ENCODE measurements around the gene MIXL1.

The MIXL1 gene

GRCh38 chr1:226223786-226224244 is 351 bp downstream of the MIXL1 start:
- Histone ChIP-seq H3K36me3 (ENCODE audit: insufficient read depth, low read length) (no peaks in the 10 kb centered on the region; the same call in 1 of the 2 replicates), H3K4me2 (ENCODE audit: low read depth, low read length, poor library complexity, severe bottlenecking) (no peak overlapping the region), H3K79me2 (ENCODE audit: insufficient read depth, low read length) (no peaks in the 10 kb centered on the region), H3K4me3 (ENCODE audit: low read length, poor library complexity, severe bottlenecking) (no peak overlapping the region), H3K9me2 (replicated peaks; ENCODE audit: low read depth, low read length) (no peaks in the 10 kb centered on the region), H3K9me3 (ENCODE audit: insufficient read depth, low read depth, low read length) (no peaks in the 10 kb centered on the region), H3K9ac (ENCODE audit: low read depth, low read length, poor library complexity, severe bottlenecking) (no peak overlapping the region), H3K4me1 (ENCODE audit: insufficient read depth, low read length, poor library complexity, severe bottlenecking) (no peaks in the 10 kb centered on the region), H3F3A (ENCODE audit: low read depth) (no peaks in the 10 kb centered on the region), H3K27me3 (ENCODE audit: insufficient read depth, low read length, poor library complexity, severe bottlenecking) (no peaks in the 10 kb centered on the region), H4K20me1 (ENCODE audit: insufficient read depth, low read length, poor library complexity, severe bottlenecking) (no peaks in the 10 kb centered on the region), H2AFZ (ENCODE audit: low read length) (no peak overlapping the region)
- no peak for TF ChIP-seq CTCF (conservative IDR thresholded peaks at IDR 0.05; ENCODE audit: low read length)
- TF ChIP-seq EZH2phosphoT487 (IDR thresholded peaks at IDR 0.05; ENCODE audit: borderline replicate concordance) = no peak

- no peak overlapping the region for H2AFZ ChIP-seq (ENCODE audit: low read length)
- no peaks in the 10 kb centered on the region for H3K4me1 ChIP-seq (ENCODE audit: insufficient read depth, low read length, poor library complexity, severe bottlenecking)
- no peaks in the 10 kb centered on the region for H3F3A ChIP-seq (ENCODE audit: low read depth)
- H3K9ac ChIP-seq (ENCODE audit: low read depth, low read length, poor library complexity, severe bottlenecking) = no peak overlapping the region
- H3K79me2 ChIP-seq (ENCODE audit: insufficient read depth, low read length) = no peaks in the 10 kb centered on the region
- H3K9me3 ChIP-seq (ENCODE audit: insufficient read depth, low read depth, low read length) = no peaks in the 10 kb centered on the region
- no peaks in the 10 kb centered on the region for H4K20me1 ChIP-seq (ENCODE audit: insufficient read depth, low read length, poor library complexity, severe bottlenecking)
- TF ChIP-seq CTCF (conservative IDR thresholded peaks at IDR 0.05; ENCODE audit: low read length) = no peak
- no peak for TF ChIP-seq EZH2phosphoT487 (IDR thresholded peaks at IDR 0.05; ENCODE audit: borderline replicate concordance)
- H3K4me3 ChIP-seq (ENCODE audit: low read length, poor library complexity, severe bottlenecking) = no peak overlapping the region
- peaks cover 14% of the 10 kb centered on the region; the same call in 1 of the 2 replicates for H3K36me3 ChIP-seq (ENCODE audit: insufficient read depth, low read length)
- H3K27me3 ChIP-seq (ENCODE audit: insufficient read depth, low read length, poor library complexity, severe bottlenecking) = no peaks in the 10 kb centered on the region
- no peaks in the 10 kb centered on the region for H3K9me2 ChIP-seq (replicated peaks; ENCODE audit: low read depth, low read length)
- no peak overlapping the region for H3K4me2 ChIP-seq (ENCODE audit: low read depth, low read length, poor library complexity, severe bottlenecking)
These were observed 3.1 kb downstream of the MIXL1 start for GRCh38 chr1:226226601-226227000.

- no peak overlapping the region for H3K9ac ChIP-seq (ENCODE audit: low read depth, low read length, poor library complexity, severe bottlenecking)
These were observed 9.8 kb downstream of the MIXL1 start for GRCh38 chr1:226233293-226233692.

More at GRCh38 chr1:226233293-226233692, 9.8 kb downstream of the MIXL1 start:
- H3K27me3 ChIP-seq (ENCODE audit: insufficient read depth, low read length, poor library complexity, severe bottlenecking) = no peaks in the 10 kb centered on the region
- no peak overlapping the region for H2AFZ ChIP-seq (ENCODE audit: low read length)
- no peaks in the 10 kb centered on the region for H3K9me2 ChIP-seq (replicated peaks; ENCODE audit: low read depth, low read length)
- H3K36me3 ChIP-seq (ENCODE audit: insufficient read depth, low read length) = peaks cover 65% of the 10 kb centered on the region
- no peaks in the 10 kb centered on the region for H3K9me3 ChIP-seq (ENCODE audit: insufficient read depth, low read depth, low read length)
- H3K4me3 ChIP-seq (ENCODE audit: low read length, poor library complexity, severe bottlenecking) = no peak overlapping the region
- H3F3A ChIP-seq (ENCODE audit: low read depth) = no peaks in the 10 kb centered on the region
- H3K79me2 ChIP-seq (ENCODE audit: insufficient read depth, low read length) = no peaks in the 10 kb centered on the region
- no peaks in the 10 kb centered on the region for H3K4me1 ChIP-seq (ENCODE audit: insufficient read depth, low read length, poor library complexity, severe bottlenecking)
- H3K4me2 ChIP-seq (ENCODE audit: low read depth, low read length, poor library complexity, severe bottlenecking) = no peak overlapping the region
- TF ChIP-seq CTCF (conservative IDR thresholded peaks at IDR 0.05; ENCODE audit: low read length) (no peak), EZH2phosphoT487 (IDR thresholded peaks at IDR 0.05; ENCODE audit: borderline replicate concordance) (no peak)
- H4K20me1 ChIP-seq (ENCODE audit: insufficient read depth, low read length, poor library complexity, severe bottlenecking) = no peaks in the 10 kb centered on the region

Measured in Loucy (cell line).